ENCODE data around the gene MSL1. TPM values are rescaled to one million over a fixed set of nuclear protein-coding genes. Genes with fewer than 3 reads are reported as not detected.

The MSL1 gene
- total RNA-seq, 1 donor from 2014 or later: 97.7 TPM

DNA sequence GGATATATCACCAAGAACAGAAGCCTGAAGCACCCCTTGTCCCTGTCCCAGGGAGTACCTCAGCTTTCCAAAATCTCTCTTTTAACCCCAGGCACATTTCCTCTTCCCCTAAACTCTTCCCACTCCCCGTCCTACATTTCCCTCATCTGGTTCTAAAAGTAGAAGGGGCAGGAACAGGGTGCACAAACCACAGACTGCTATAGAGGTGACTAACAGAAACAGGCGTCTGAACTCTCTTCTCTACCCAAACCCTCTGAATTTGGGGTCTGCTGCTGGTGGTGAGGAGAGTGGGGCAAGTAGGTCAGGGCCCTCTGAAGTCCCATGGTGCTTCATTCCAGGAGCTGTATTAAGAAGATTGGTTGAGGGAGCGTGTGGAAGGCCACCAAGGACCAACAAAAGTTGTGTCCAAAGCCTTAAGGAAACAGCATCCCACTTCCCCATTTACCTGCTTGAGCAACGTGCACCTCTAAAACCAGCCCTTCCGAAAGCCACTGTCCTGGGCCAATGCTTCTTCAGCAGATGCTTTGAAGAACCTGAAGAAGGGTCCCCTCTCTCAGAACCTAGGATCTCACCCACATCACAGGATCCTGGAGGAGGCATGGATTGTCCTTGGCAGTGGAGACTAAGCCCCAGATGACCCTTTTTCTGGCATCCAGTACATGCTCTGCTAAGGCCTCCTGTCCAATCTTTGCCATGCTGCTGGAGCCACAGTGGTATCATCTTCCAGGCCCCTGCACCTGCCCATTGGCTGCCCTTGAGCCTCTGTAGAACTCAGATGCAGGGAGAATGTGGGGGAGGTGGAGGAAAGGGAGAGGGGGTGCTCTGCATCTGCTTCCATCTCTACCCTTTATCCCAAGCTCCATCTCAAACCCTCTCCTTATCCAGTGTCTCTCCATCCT is 15.7 kb upstream of the MSL1 start:
- H3K27me3 ChIP-seq (ENCODE audit: low read depth): no peaks in the 10 kb centered on the region
- intact Hi-C loops (cut with DNase I): no loop called here

DNA sequence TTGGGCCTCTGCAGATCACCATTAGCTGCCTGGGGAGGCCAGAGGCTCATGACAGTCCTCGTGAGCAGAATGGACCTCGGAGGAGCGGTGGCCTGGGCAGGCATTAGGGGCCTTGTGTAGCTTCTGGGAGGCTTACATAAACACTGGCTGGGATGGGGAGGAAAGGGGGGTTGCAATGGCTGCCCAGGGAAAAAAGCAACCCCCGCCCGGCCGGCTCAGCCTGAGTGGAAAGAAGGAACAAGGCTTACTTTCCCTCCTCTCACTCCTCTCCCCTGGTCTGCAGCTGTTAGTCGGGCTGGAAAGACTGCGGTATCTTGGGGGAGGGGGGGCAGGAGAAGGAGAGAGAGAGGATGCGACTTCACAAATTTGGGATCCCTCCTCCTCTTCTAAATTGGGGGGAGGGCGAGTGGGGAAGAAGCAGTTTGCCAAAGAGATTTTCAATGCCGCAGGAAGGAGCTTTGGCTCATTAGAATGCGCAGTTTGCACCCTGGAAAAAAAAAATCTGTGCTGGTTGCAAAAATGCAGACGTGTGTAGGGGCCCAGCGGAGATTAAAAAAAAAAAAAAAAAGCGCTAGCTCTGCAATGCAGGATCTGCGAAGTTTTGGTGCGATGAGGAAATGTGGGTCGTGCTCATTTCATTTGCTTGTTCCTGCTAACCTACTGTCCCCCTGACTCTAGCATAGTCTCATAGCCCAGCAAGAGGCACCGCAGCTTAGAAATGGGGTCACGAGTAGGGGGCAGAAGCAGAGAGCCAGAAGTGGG is 14.8 kb upstream of the MSL1 start:
- H3K27ac ChIP-seq: peak overlapping the region; percentile 90
- no peak for DNase-seq
- no peaks in the 10 kb centered on the region for H3K9me3 ChIP-seq
- H3K27me3 ChIP-seq (ENCODE audit: low read depth): no peaks in the 10 kb centered on the region
- ATAC-seq: no peak
- TF ChIP-seq, protein P1, sequence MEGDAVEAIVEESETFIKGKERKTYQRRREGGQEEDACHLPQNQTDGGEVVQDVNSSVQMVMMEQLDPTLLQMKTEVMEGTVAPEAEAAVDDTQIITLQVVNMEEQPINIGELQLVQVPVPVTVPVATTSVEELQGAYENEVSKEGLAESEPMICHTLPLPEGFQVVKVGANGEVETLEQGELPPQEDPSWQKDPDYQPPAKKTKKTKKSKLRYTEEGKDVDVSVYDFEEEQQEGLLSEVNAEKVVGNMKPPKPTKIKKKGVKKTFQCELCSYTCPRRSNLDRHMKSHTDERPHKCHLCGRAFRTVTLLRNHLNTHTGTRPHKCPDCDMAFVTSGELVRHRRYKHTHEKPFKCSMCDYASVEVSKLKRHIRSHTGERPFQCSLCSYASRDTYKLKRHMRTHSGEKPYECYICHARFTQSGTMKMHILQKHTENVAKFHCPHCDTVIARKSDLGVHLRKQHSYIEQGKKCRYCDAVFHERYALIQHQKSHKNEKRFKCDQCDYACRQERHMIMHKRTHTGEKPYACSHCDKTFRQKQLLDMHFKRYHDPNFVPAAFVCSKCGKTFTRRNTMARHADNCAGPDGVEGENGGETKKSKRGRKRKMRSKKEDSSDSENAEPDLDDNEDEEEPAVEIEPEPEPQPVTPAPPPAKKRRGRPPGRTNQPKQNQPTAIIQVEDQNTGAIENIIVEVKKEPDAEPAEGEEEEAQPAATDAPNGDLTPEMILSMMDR (IDR thresholded peaks at IDR 0.05): no peak
- H3K4me1 ChIP-seq: peaks cover 99% of the 10 kb centered on the region
- intact Hi-C loops (cut with DNase I): no loop called here
- no peaks in the 10 kb centered on the region for H3K36me3 ChIP-seq
- H3K4me3 ChIP-seq: no peak overlapping the region

More for the DNA sequence above, 15.7 kb upstream of the MSL1 start:
- Histone ChIP-seq H3K36me3 (no peaks in the 10 kb centered on the region), H3K9me3 (no peaks in the 10 kb centered on the region), H3K4me1 (peaks cover 99% of the 10 kb centered on the region), H3K27ac (peak overlapping the region; percentile 90), H3K4me3 (no peak overlapping the region)
- ATAC-seq (no peak), DNase-seq (no peak)
- TF ChIP-seq, protein P1 (IDR thresholded peaks at IDR 0.05): no peak

- H3K9me3 ChIP-seq: no peaks in the 10 kb centered on the region
- ATAC-seq: peak; percentile 1 to 20
- peaks cover 100% of the 10 kb centered on the region for H3K4me1 ChIP-seq
- intact Hi-C loops (cut with DNase I): no loop called here
- H3K27me3 ChIP-seq (ENCODE audit: low read depth): no peaks in the 10 kb centered on the region
- TF ChIP-seq, protein P1 (IDR thresholded peaks at IDR 0.05): no peak
- H3K4me3 ChIP-seq: peak overlapping the region; percentile 17
- H3K36me3 ChIP-seq: no peaks in the 10 kb centered on the region
- H3K27ac ChIP-seq: peak overlapping the region; percentile 90
- no peak for DNase-seq
These were observed 14.1 kb upstream of the MSL1 start for GRCh38 chr17:40107522-40108174.

- Histone ChIP-seq H3K27me3 (ENCODE audit: low read depth) (no peaks in the 10 kb centered on the region), H3K27ac (peak overlapping the region; percentile 90), H3K36me3 (no peaks in the 10 kb centered on the region), H3K9me3 (no peaks in the 10 kb centered on the region), H3K4me3 (no peak overlapping the region), H3K4me1 (peaks cover 99% of the 10 kb centered on the region)
- no peak for DNase-seq
- intact Hi-C loops (cut with DNase I): no loop called here
- ATAC-seq: no peak
- TF ChIP-seq, protein P1 (IDR thresholded peaks at IDR 0.05): no peak
These were observed 12.6 kb upstream of the MSL1 start for GRCh38 chr17:40108970-40109824.

Data from lower lobe of right lung (tissue), 2 donors.